GM19035 (cell line): ENCODE measurements around the gene CLCN2.
"Not testable (repeated sequence)": the region's sequence is repeated elsewhere in the genome, so short reads cannot be mapped to it uniquely, and the experiment has no call there.

Source experiments
- ATAC-seq: cut with Tn5 transposase; IDR thresholded peaks from one replicate; pipeline ENCODE4 v1.9.1; 2021; ENCODE audit not compliant: unreplicated experiment

CLCN2 gene

DNA sequence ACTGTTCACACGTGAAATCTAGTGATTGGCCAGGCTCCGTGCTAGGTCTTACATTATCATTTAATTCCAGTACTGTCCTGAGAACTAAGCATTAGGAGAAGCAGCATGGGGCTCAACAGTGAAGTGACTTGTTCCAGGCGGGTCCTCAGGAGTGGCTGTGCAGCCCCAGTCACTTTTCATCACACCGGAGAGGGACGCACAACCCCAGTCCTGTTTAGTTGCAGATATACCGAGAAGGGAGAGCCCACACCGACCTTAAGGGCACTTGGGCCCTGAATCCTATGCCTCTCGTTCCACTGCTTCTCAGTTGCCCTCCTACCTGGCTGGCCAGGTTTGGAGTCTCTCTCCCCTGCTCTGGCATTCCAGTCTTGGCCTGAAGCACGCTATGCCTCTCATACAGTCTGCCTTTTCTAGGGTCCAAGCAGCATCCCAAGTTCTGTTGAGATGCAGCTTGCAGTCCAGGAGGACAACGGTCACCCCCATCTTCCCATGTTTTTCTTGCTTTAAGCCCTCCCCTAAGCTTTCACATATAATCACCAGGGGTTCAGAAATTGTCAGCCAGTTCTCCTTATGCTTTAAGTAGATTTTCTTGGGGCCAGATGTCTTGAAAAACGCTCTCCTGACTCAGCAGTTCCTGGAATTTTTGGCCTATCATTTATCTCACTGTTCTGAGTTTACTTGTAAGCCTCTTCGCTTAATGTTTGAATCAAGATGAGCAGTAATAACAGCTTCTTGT, 13.9 kb downstream of the CLCN2 start:
- ATAC-seq = no peak

DNA sequence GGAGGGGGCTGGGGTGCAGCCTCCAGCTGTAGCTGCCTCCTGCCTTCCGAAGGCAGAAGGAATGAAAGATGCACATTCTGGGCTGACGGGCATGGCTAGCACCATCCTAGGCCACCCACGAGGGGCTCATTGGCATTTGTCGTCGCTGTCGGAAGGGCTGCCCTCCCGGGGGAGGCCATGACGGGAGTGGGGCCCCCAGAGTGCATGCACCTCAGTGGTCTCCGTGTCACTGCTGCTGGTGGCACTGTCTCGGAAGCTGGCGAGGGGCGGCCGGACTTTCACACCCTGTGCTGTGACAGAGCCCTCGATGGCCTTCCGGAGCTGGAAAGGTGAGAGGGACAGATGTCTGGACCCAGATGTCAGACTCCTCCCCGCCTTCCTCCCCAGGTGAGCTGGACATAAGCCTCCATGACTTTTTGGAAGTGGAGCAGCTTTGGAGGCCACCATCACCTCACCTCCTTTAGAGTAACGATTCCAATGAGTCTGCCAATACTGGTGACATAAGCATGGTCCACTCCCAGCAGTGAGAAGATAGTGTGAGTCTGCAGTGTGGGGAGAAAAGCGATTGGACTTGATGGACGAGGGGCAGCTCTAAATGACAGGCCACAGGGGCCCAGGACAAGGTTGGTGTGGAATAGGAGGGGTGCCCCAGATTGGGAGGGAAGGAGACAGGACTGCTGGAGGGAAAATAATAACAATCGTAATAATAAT, 14.8 kb downstream of the CLCN2 start:
- ATAC-seq = no peak

DNA sequence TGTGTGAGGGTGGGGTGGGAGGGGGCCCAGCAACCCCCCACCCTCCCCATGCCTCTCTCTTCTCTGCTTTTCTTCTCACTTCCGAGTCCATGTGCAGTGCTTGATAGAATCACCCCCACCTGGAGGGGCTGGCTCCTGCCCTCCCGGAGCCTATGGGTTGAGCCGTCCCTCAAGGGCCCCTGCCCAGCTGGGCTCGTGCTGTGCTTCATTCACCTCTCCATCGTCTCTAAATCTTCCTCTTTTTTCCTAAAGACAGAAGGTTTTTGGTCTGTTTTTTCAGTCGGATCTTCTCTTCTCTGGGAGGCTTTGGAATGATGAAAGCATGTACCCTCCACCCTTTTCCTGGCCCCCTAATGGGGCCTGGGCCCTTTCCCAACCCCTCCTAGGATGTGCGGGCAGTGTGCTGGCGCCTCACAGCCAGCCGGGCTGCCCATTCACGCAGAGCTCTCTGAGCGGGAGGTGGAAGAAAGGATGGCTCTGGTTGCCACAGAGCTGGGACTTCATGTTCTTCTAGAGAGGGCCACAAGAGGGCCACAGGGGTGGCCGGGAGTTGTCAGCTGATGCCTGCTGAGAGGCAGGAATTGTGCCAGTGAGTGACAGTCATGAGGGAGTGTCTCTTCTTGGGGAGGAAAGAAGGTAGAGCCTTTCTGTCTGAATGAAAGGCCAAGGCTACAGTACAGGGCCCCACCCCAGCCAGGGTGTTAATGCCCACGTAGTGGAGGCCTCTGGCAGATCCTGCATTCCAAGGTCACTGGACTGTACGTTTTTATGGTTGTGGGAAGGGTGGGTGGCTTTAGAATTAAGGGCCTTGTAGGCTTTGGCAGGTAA, 15.9 kb downstream of the CLCN2 start:
- ATAC-seq = no peak

DNA sequence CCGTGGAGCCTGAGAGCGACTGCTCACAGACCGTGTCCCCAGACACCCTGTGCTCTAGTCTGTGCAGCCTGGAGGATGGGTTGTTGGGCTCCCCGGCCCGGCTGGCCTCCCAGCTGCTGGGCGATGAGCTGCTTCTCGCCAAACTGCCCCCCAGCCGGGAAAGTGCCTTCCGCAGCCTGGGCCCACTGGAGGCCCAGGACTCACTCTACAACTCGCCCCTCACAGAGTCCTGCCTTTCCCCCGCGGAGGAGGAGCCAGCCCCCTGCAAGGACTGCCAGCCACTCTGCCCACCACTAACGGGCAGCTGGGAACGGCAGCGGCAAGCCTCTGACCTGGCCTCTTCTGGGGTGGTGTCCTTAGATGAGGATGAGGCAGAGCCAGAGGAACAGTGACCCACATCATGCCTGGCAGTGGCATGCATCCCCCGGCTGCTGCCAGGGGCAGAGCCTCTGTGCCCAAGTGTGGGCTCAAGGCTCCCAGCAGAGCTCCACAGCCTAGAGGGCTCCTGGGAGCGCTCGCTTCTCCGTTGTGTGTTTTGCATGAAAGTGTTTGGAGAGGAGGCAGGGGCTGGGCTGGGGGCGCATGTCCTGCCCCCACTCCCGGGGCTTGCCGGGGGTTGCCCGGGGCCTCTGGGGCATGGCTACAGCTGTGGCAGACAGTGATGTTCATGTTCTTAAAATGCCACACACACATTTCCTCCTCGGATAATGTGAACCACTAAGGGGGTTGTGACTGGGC, 16.7 kb downstream of the CLCN2 start:
- ATAC-seq = no peak

DNA sequence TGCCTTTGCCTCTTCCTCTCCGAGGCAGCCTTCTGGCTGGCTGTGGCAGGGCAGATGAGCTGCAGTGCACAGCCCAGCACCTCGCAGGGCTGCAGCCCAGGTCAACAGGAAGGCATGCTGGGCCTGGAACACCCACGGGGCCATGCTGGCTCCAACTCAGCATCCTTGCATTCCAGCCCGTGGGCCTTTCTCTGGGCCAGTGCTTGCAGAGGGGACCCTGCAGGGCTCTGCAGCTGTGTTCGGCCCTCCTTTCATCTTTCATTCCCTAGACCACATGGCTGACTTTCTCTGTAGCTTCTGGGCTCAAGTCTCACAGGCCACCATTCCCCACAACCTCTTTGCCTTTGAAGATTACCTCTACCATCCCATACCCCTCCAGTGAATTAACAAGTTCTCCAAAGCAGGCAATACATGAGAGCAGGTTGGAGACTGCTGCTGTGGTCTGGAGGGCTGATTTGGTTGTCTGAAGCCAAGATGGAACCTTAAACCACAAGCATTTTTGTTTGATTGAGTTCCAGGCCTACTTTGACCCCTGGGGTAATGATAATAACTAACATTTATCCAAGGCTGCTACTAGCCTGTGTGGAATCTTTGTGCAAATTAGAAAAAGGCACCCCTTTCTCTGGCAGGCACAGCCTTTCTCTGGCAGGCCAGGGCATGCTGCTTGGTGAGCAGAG, 18.1 kb downstream of the CLCN2 start:
- no peak for ATAC-seq

DNA sequence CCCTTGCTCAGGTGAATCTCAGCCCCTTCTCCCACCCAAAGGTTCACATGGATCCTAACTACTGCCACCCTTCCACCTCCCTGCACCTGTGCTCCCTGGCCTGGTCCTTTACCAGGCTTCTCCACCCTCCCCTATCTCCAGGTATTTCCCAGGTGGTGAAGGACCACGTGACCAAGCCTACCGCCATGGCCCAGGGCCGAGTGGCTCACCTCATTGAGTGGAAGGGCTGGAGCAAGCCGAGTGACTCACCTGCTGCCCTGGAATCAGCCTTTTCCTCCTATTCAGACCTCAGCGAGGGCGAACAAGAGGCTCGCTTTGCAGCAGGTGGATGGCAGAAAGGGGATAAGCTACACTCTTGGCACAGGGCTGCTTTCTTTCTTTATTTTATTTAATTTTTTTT, 19.5 kb downstream of the CLCN2 start:
- ATAC-seq = no peak

DNA sequence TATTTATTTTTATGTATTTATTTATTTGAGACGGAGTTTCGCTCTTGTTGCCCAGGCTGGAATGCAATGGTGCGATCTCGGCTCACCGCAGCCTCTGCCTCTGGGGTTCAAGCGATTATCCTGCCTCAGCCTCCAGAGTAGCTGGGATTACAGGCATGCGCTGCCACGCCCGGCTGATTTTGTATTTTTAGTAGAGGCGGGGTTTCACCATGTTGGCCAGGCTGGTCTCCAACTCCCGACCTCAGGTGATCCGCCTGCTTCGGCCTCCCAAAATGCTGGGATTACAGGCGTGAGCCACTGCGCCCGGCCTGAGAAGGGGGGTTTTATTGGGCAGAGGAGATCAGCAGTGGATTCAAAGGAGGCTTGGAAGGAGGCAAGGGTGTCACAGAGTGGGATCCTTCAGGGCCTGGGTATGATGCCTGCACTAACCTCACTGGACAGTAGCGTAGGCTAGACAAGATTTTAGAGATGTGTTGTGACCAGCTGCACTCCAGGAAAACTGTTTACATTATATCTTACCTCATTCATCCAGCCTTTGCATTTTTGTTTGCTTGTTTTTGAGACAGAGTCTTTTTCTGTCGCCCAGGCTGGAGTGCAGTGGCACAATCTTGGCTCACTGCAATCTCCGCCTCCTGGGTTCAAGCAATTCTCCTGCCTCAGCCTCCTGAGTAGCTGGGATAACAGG, 21.8 kb downstream of the CLCN2 start:
- not testable (repeated sequence) for ATAC-seq

DNA sequence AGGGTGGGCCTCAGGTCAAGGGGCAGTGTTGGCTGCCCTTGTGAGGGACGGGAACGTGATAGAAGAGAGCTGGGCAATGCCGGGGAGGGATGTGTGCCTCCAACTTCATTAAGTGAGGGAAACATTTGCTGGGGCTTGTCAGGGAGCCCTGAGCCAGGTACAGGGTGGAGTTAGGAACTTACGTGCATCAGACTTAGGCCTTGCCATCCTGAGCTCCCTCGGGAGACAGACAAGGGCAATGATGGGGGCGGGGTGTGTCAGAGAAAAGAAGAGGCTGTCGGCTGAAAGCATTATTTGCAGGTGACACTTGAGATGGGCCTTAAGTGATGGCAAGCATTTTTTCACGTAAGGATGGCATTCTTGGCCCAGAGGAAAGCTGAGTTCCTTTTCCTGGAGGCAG, 22.4 kb downstream of the CLCN2 start:
- no peak for ATAC-seq

DNA sequence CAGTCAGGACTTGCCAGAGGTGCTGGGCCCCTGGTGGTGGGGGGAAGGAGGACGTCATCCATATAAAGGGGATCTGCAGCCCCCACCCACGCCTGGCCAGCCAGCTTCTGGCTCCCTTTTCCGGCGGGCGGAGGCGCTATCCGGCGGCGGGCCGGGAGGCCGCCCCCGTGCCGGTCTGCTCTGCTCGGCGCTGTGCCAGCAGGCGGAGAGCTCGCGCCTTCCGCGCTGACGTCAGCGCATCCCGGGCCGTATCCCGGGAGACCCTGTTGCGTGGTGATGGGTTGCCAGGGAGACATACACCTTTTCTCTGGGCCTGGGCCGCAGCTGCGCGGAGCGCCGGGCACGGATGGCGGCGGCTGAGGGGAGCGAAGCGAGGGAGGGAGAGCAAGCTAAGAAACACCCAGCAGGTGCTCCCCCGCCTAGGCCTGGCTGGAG, 22.9 kb downstream of the CLCN2 start:
- no peak for ATAC-seq

DNA sequence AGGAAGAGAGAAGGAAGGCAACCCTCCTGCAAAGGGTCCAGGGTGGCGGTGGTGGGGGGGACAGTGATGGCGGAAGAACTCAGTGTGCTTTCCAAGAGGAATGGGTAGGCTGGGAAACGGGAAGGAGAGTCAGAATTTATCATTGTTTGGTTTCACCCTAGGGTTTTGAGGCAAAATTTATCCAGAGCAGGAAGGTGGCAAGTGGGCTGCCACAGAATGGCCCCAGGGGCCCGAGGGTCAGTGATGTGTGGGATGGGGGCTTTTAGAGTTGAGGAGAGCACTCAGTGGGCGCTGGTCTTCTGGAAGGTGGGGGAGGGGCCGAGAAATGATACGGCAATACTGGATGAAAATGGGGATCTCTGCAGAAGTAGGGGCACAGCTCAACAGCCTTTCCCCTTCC, 23.4 kb downstream of the CLCN2 start:
- no peak for ATAC-seq

DNA sequence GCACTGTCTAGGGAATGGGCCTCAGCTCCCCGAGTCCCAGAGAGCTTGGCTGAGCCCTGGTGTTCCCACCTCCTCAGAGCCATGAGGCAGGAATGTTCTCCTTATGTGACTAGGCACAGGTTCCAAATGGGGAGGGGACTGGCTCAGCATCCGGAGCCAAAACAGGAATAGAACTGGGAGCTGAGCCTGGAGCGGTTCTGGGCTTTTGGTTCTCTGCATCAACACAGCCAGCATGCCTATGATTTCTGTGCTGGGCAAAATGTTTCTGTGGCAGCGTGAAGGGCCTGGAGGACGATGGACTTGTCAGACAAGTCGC, 24.0 kb downstream of the CLCN2 start, which contains the start of gene FAM131A:
FAM131A (plus strand) TSS at position 202 of the 316 bp plus-strand sequence; CDS start at position 233, 31 bp downstream.
- ATAC-seq = no peak

DNA sequence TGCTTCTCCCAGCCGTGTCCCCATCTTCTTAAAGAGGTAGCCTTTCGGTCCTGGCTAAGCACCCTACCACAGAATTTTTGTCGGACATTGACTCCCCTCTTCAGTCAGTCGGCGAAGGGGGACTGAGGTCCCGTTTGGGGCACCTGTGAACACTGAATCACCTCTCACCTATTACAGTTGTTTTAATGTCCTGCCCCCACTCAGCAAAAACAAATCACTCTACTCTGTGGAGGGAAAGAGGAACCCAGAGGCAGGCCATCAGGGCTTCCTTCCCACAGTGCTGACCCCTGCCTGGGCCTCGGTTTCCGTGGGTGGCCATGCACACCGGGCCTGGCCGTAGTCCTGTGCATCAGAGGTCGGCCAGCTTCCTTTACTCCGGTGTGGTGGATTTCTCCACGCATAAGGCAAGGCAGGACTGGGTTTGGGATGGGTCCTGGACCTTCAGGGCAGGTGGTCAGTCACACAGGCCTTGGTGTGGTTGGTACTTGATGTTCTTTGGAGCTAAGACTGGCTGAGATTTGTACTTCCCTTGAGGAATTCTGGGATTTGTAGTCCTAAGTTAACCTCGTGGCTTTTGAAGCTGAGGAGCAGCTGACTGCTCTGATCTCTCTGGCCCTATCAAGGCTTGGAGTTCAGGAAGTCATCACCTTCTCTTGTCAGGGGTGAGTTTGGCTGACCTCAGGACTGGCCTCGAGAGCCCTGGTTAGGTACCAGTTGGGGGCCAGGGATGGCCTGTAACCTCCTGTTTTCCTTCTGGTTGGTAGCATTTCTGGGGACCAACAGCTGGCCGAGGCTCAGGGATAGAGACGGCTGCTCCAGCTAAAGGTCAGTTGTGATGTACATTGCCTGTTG, 24.6 kb downstream of the CLCN2 start:
- ATAC-seq = no peak

DNA sequence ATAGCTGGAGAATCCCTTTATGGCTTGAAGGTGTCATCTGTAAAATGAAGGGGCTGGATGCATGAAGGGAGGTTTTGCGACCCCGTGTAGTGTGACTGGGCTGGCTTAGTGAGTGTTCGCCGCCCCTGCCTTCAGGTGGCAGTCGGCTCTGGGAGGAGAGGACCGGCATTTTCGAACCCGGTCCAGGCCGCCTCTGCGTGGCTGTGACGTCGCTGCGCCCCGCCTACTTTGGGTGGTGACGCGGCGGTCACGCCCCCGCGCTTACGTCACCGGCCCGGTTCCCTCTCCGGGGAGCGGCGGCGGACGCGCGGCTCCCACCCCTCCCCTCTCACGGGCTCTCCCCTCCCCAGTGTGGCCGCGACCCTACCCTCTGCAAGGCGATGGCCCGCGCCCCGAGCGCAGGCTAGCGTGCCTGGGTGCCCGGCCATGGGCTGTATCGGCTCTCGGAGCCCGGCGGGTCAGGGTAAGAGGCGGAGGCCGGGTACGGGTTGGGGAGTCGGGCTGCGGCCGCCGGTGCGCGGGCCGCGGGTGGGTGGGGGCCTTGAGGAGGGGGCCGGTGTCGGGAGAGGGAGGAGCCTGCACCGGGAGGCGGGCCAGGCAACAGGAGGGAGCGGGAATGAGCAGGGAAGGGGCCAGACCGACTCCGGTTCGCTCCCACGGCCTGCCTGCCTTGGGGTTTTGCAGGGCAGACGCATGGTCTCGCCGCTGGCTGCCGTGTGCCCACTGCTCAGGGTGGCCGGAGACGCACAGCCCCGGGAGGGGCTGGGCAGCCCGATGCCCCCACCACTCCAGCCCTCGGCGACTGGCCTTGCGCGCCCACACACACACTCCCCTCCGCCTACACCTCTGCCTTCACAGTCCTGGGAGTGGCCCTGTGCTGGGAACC, 25.5 kb downstream of the CLCN2 start:
- peak; percentile 73 for ATAC-seq

DNA sequence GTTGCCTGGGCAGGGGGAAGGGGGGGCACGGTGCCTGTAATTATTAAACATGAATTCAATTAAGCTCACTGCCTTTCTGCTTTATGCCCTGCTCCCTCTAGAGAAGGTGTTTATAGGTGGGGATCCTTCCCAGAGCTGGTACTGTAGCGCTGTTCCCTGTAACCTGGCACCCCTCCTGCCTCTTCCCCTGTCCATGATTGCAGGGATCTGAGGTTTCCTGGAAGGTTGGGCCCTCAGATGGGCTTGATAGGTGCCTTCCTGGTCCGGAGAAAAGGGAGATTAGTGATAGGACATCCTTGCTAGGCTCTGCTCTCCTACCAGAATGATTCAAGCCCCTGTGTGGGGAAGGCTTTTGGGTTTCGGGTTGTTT, 26.1 kb downstream of the CLCN2 start:
- ATAC-seq = peak; percentile 8

DNA sequence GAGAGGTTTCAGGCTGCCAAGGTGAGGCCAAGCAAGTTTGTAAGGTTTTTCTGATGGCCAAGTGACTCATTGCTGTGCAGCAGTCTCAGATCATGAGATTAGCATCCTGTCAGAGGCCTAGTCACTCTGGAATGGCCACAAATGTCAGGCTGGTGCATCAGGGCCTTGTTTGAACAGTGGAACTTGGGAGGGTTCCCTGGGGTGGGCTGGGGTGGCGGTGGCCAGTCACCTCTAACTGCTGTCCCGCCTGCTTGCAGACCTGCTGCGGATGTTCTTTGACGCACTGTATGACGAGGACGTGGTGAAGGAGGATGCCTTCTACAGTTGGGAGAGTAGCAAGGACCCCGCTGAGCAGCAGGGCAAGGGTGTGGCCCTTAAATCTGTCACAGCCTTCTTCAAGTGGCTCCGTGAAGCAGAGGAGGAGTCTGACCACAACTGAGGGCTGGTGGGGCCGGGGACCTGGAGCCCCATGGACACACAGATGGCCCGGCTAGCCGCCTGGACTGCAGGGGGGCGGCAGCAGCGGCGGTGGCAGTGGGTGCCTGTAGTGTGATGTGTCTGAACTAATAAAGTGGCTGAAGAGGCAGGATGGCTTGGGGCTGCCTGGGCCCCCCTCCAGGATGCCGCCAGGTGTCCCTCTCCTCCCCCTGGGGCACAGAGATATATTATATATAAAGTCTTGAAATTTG, 26.8 kb downstream of the CLCN2 start:
- ATAC-seq = no peak

DNA sequence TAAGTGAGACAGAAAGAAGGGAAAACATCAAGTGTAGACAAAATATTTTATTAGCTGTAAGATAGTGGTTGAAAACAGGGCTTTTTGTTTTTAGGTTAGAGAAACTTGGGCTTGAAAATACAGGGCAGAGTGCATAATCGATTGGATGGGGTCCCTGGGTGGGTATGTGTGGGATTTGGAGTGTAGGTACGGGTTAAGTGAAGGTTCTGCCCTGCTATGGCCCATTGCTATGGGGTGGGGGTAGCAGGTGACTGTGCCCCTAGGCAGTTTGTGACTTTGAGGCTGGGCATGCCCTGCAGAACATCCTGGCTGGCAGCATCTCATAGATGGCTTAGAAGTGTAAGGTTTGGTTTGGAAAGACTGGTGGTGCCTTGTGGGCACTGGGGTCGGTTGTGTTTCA, 27.7 kb downstream of the CLCN2 start:
- no peak for ATAC-seq

DNA sequence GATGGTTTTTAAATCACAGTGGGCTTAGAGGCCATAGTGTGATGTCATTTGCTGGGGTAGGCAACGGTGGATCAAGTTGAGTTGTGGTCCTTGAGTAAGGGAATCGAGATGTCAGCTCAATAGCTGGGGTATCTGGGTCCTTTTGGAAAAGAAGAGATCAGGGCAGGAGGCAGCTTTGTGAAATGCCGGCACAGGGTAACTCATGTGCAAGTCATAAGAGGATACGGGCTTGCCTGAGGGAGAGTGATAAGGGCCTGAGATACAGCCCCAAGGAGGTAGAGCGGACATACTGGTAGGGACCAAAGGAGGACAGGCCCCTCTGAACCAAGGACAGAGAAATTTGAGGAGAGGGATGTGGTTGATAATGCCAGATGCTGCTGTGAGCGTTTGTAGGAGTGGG, 28.2 kb downstream of the CLCN2 start:
- ATAC-seq = no peak
